GM15510 (cell line): ENCODE measurements around the gene TMEM101.

Source experiments
- POLR2A ChIP-seq: IDR thresholded peaks from 3 replicates; pipeline ENCODE4 v1.6.1; 2011; ENCODE audit warnings: borderline replicate concordance; ENCODE audit not compliant: insufficient read length; ENCODE audit errors: extremely low read depth

The TMEM101 gene

DNA sequence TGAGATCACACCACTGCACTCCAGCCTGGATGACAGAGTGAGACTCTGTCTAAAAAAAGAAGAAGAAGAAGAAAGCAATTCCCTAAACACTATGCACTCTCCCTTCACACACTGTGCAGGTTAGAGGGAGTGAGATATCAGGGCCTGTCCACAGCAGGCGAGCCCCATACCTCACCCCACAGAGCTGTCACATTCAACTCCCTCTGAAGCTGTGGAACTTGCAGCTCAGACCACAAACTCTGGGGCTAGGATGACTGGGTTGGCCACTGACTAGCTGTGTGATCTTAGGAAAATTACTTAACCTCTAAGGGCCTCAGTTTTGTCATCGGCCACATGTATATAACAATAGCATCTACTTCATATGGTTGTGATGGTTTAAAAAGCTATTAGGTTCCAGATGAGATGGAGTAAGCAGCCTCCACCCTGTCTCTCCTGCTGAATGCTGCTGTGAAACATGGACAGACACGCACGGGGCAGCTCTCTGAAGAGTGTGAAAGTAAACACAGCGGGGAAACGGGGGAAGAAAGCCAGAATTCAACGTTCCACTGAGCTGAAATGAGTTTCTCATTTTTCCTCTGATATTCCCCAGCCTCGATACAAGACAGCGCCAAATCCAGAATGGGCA lies 47.4 kb downstream of the TMEM101 start:
- TF ChIP-seq POLR2A = no peak

DNA sequence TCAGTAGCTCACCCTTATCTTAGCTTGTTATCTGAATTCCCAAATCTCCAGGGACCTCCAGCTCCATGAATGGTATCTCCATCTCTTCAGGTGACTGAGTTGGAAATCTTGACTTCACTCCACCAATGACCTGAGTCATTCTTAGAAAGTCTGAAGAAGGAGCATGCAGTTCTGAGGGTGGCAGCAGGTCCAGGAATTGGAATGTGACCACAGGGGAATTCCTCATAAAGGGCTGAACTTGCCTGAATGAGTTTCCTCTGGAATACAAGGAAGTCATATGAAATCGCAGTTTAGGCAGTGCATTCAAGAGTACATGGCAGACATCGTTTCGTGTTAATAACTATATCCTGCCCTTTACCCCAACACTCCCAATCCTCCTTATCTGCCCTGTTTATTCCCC lies 48.5 kb downstream of the TMEM101 start:
- no peak for TF ChIP-seq POLR2A

DNA sequence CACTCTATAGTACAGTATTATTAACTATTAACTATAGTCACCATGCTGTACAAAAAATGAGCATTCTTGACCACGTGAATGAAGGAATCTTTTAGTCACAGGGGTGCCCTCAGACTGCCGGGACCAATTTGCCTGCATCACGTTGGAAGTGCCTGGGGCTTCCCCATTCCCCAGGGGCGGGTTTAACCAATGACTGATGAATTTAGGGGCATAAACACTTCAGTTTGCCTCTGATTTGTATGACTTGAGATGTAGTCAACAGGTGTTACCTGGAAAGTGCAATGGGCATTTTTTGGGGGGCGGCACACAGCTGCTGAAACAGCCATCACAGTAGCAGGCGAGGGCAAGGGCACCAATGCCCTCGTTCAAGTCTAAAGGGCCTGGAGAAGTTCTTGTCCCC lies 52.3 kb downstream of the TMEM101 start:
- no peak for TF ChIP-seq POLR2A

DNA sequence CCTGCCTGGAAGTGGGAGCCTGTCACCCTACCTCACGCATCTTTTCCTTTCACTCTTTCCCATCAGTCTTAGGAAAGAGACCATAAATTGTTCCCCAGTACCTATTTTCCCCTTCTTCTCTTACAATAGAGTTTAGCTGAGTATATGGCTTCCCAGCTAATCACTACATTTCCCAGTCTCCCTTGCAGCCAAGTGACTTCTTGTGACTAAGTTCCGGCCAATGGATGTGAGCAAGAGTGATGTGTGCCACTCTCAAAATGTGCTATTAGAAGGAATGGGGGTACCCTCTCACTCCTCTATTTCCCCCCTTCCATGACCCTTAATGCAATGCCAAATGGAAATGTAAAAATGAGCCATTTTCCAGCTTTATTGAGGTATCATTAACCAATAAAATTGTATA lies 52.8 kb downstream of the TMEM101 start:
- no peak for TF ChIP-seq POLR2A
